ENCODE measurements around the gene RXFP1. TPM values are rescaled to one million over a fixed set of nuclear protein-coding genes. Genes with fewer than 3 reads are reported as not detected.

RXFP1 gene
- under 1 TPM; 0.32 to 0.50 (median 0.35) TPM for polyA plus RNA-seq (ENCODE audit: insufficient read length in 4 of 4)

- no peak for DNase-seq (ENCODE audit: low read depth in 4 of 4, low spot score in 3 of 4)
Observed at GRCh38 chr4:158521484-158522088, at the start of gene RXFP1. TSS of gene RXFP1 (plus strand) at chr4:158521882. CDS start at chr4:158521977, 95 bp downstream.

- no peak for DNase-seq (ENCODE audit: low read depth in 4 of 4, low spot score in 3 of 4)
Observed at GRCh38 chr4:158481811-158482210, 39.9 kb upstream of the RXFP1 start.

GRCh38 chr4:158484173-158484885 lies 37.4 kb upstream of the RXFP1 start:
- DNase-seq (ENCODE audit: low read depth in 4 of 4, low spot score in 3 of 4) = no peak

GRCh38 chr4:158490629-158491028 lies 31.1 kb upstream of the RXFP1 start:
- no peak for DNase-seq (ENCODE audit: low read depth in 4 of 4, low spot score in 3 of 4)

GRCh38 chr4:158492391-158492790 lies 29.3 kb upstream of the RXFP1 start:
- DNase-seq (ENCODE audit: low read depth in 4 of 4, low spot score in 3 of 4) = no peak

GRCh38 chr4:158496030-158496741 lies 25.5 kb upstream of the RXFP1 start:
- no peak for DNase-seq (ENCODE audit: low read depth in 4 of 4, low spot score in 3 of 4)

GRCh38 chr4:158500054-158500453 lies 21.6 kb upstream of the RXFP1 start:
- no peak for DNase-seq (ENCODE audit: low read depth in 4 of 4, low spot score in 3 of 4)

- no peak for DNase-seq (ENCODE audit: low read depth in 4 of 4, low spot score in 3 of 4)
Observed at GRCh38 chr4:158513256-158513655, 8.4 kb upstream of the RXFP1 start.

GRCh38 chr4:158519226-158519625 lies 2.5 kb upstream of the RXFP1 start:
- DNase-seq (ENCODE audit: low read depth in 4 of 4, low spot score in 3 of 4) = no peak

GRCh38 chr4:158523990-158524535 lies 2.4 kb downstream of the RXFP1 start:
- no peak for DNase-seq (ENCODE audit: low read depth in 4 of 4, low spot score in 3 of 4)

GRCh38 chr4:158527516-158527915 lies 5.8 kb downstream of the RXFP1 start:
- no peak for DNase-seq (ENCODE audit: low read depth in 4 of 4, low spot score in 3 of 4)

GRCh38 chr4:158529505-158529904 lies 7.8 kb downstream of the RXFP1 start:
- no peak for DNase-seq (ENCODE audit: low read depth in 4 of 4, low spot score in 3 of 4)

- DNase-seq (ENCODE audit: low read depth in 4 of 4, low spot score in 3 of 4) = no peak
Observed at GRCh38 chr4:158530381-158530780, 8.7 kb downstream of the RXFP1 start.

- no peak for DNase-seq (ENCODE audit: low read depth in 4 of 4, low spot score in 3 of 4)
Observed at GRCh38 chr4:158530898-158531297, 9.2 kb downstream of the RXFP1 start.

- DNase-seq (ENCODE audit: low read depth in 4 of 4, low spot score in 3 of 4) = no peak
Observed at GRCh38 chr4:158532556-158533231, 11.0 kb downstream of the RXFP1 start.

- DNase-seq (ENCODE audit: low read depth in 4 of 4, low spot score in 3 of 4) = no peak
Observed at GRCh38 chr4:158534727-158535126, 13.0 kb downstream of the RXFP1 start.

GRCh38 chr4:158535130-158535614 lies 13.5 kb downstream of the RXFP1 start:
- DNase-seq (ENCODE audit: low read depth in 4 of 4, low spot score in 3 of 4) = no peak

GRCh38 chr4:158536833-158537232 lies 15.2 kb downstream of the RXFP1 start:
- no peak for DNase-seq (ENCODE audit: low read depth in 4 of 4, low spot score in 3 of 4)

GRCh38 chr4:158538176-158538575 lies 16.5 kb downstream of the RXFP1 start:
- no peak for DNase-seq (ENCODE audit: low read depth in 4 of 4, low spot score in 3 of 4)

GRCh38 chr4:158538911-158539310 lies 17.2 kb downstream of the RXFP1 start:
- no peak for DNase-seq (ENCODE audit: low read depth in 4 of 4, low spot score in 3 of 4)

Measured in right renal pelvis (tissue), 4 donors.